GM18505 (cell line): ENCODE data around the gene CDKL1.

Experiments used
- ATAC-seq: cut with Tn5 transposase; IDR thresholded peaks from one replicate; pipeline ENCODE4 v1.9.1; 2021; ENCODE audit not compliant: unreplicated experiment
- POLR2A ChIP-seq: IDR thresholded peaks from 4 replicates; pipeline ENCODE4 v1.6.1; 2011; ENCODE audit warnings: borderline replicate concordance; ENCODE audit not compliant: insufficient read depth, insufficient read length; ENCODE audit errors: extremely low read depth

CDKL1 gene

GRCh38 chr14:50396631-50397389 lies at the start of gene CDKL1:
TSS of gene CDKL1 (minus strand) at chr14:50396881. CDS start at chr14:50395868, 1,013 bp downstream.
- ATAC-seq, result peak; percentile 57
- TF ChIP-seq POLR2A, result no peak

- TF ChIP-seq POLR2A, result no peak
- no peak for ATAC-seq
Measured at GRCh38 chr14:50434528-50434927, 37.8 kb upstream of the CDKL1 start.

GRCh38 chr14:50432131-50432530 lies 35.5 kb upstream of the CDKL1 start:
- no peak for ATAC-seq
- TF ChIP-seq POLR2A, result no peak

- no peak for TF ChIP-seq POLR2A
- ATAC-seq, result no peak
Measured at GRCh38 chr14:50425816-50426215, 29.1 kb upstream of the CDKL1 start.

GRCh38 chr14:50425105-50425504 lies 28.4 kb upstream of the CDKL1 start:
- ATAC-seq, result no peak
- TF ChIP-seq POLR2A, result no peak

GRCh38 chr14:50423529-50423928 lies 26.8 kb upstream of the CDKL1 start:
- TF ChIP-seq POLR2A, result no peak
- no peak for ATAC-seq

- ATAC-seq, result no peak
- no peak for TF ChIP-seq POLR2A
Measured at GRCh38 chr14:50421499-50421898, 24.8 kb upstream of the CDKL1 start.

- ATAC-seq, result no peak
Measured at GRCh38 chr14:50417853-50418252, 21.2 kb upstream of the CDKL1 start.

GRCh38 chr14:50410921-50411320 lies 14.2 kb upstream of the CDKL1 start:
- no peak for ATAC-seq
- no peak for TF ChIP-seq POLR2A

More at GRCh38 chr14:50417853-50418252, 21.2 kb upstream of the CDKL1 start:
- no peak for TF ChIP-seq POLR2A

GRCh38 chr14:50410071-50410470 lies 13.4 kb upstream of the CDKL1 start:
- no peak for TF ChIP-seq POLR2A
- no peak for ATAC-seq

GRCh38 chr14:50407111-50407812 lies 10.6 kb upstream of the CDKL1 start:
- TF ChIP-seq POLR2A, result no peak
- ATAC-seq, result no peak

GRCh38 chr14:50403419-50403818 lies 6.7 kb upstream of the CDKL1 start:
- TF ChIP-seq POLR2A, result no peak
- ATAC-seq, result no peak

GRCh38 chr14:50402965-50403364 lies 6.3 kb upstream of the CDKL1 start:
- ATAC-seq, result no peak
- no peak for TF ChIP-seq POLR2A

GRCh38 chr14:50400461-50400860 lies 3.8 kb upstream of the CDKL1 start:
- no peak for ATAC-seq

GRCh38 chr14:50399251-50400032 lies 2.8 kb upstream of the CDKL1 start:
- no peak for ATAC-seq
- TF ChIP-seq POLR2A, result no peak

More at GRCh38 chr14:50400461-50400860, 3.8 kb upstream of the CDKL1 start:
- TF ChIP-seq POLR2A, result no peak
